ENCODE results near the gene AGPAT4. TPM values are rescaled to one million over a fixed set of nuclear protein-coding genes. Genes with fewer than 3 reads are reported as not detected.

AGPAT4 gene
- polyA plus RNA-seq, 3 donors = 6.4 to 15.8 (median 6.9) TPM

GRCh38 chr6:161210857-161211256 is 63.0 kb downstream of the AGPAT4 start:
- Histone ChIP-seq H3K4me1 (ENCODE audit: control insufficient read depth in 1 of 2, insufficient read depth in 2 of 2, low read length in 2 of 2) (no peaks in the 10 kb centered on the region), H3K9me3 (replicated peaks in 1 of 2; ENCODE audit: control insufficient read depth in 1 of 2, insufficient read depth in 1 of 2, low read length in 2 of 2) (peaks cover 5 to 21% of the 10 kb centered on the region in 2 donors), H3K79me2 (ENCODE audit: insufficient read depth, low read length) (no peaks in the 10 kb centered on the region), H3K27ac (ENCODE audit: low read depth in 1 of 2, low read length in 2 of 2) (no peak overlapping the region), H3K27me3 (ENCODE audit: control insufficient read depth in 2 of 2, insufficient read depth in 2 of 2, low read length in 2 of 2) (no peaks in the 10 kb centered on the region), H4K20me1 (ENCODE audit: insufficient read depth, low read length) (no peaks in the 10 kb centered on the region), H3K4me3 (replicated peaks in 1 of 3; ENCODE audit: low read depth in 2 of 3, low read length in 3 of 3) (no peak overlapping the region), H3K36me3 (replicated peaks in 1 of 2; ENCODE audit: control insufficient read depth in 1 of 2, insufficient read depth in 2 of 2, low read length in 2 of 2) (no peaks in the 10 kb centered on the region), H3K4me2 (replicated peaks; ENCODE audit: extremely low read depth, low read length, poor library complexity, severe bottlenecking) (no peak overlapping the region), H3K9ac (ENCODE audit: insufficient read depth, low read length, poor library complexity, severe bottlenecking) (no peak overlapping the region), H2AFZ (ENCODE audit: insufficient read depth, low read depth, low read length, poor library complexity, severe bottlenecking) (no peak overlapping the region)
- Mint-ChIP-seq H3K4me1 (no peaks in the 10 kb centered on the region), H3K27me3 (ENCODE audit: low read depth in 3 of 3) (no peaks in the 10 kb centered on the region), H3K4me3 (no peak overlapping the region), H3K36me3 (peaks cover 7 to 14% of the 10 kb centered on the region in 2 donors), H3K9me3 (peaks cover 9 to 29% (median 12%) of the 10 kb centered on the region in 7 donors), H3K27ac (no peak overlapping the region)
- intact Hi-C loops (cut with micrococcal nuclease) = no loop called here
- no peak for DNase-seq
- no CpG with 5 or more reads among the region's 2 CpGs for WGBS (ENCODE audit: insufficient coverage)
- TF ChIP-seq, protein P1, sequence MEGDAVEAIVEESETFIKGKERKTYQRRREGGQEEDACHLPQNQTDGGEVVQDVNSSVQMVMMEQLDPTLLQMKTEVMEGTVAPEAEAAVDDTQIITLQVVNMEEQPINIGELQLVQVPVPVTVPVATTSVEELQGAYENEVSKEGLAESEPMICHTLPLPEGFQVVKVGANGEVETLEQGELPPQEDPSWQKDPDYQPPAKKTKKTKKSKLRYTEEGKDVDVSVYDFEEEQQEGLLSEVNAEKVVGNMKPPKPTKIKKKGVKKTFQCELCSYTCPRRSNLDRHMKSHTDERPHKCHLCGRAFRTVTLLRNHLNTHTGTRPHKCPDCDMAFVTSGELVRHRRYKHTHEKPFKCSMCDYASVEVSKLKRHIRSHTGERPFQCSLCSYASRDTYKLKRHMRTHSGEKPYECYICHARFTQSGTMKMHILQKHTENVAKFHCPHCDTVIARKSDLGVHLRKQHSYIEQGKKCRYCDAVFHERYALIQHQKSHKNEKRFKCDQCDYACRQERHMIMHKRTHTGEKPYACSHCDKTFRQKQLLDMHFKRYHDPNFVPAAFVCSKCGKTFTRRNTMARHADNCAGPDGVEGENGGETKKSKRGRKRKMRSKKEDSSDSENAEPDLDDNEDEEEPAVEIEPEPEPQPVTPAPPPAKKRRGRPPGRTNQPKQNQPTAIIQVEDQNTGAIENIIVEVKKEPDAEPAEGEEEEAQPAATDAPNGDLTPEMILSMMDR (IDR thresholded peaks at IDR 0.05) = no peak

DNA sequence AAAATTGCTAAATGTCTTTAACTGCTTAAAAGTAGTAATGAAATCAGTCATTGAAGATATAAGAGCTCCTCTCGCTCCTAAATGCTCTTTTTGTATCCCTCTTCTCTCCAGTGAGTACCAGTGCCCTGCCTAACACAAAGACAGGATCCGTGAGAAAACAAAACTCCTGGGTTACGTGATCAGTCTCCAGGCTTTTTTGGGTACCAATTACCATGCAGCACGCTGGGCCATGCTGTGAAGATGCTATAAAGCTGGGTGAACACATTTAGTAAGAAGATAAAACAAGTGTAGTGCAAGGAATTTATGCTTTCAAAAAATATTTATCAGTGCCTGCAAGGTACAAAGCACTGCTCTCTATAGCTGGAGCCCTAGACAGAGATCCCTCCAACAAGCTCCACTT is 66.7 kb downstream of the AGPAT4 start:
- H3K4me1 Mint-ChIP-seq = peaks cover under 1% of the 10 kb centered on the region
- Histone ChIP-seq H3K27me3 (ENCODE audit: control insufficient read depth in 2 of 2, insufficient read depth in 2 of 2, low read length in 2 of 2) (no peaks in the 10 kb centered on the region), H3K4me2 (replicated peaks; ENCODE audit: extremely low read depth, low read length, poor library complexity, severe bottlenecking) (no peak overlapping the region), H3K27ac (ENCODE audit: low read depth in 1 of 2, low read length in 2 of 2) (no peak overlapping the region), H3K79me2 (ENCODE audit: insufficient read depth, low read length) (no peaks in the 10 kb centered on the region), H3K4me1 (ENCODE audit: control insufficient read depth in 1 of 2, insufficient read depth in 2 of 2, low read length in 2 of 2) (no peaks in the 10 kb centered on the region), H4K20me1 (ENCODE audit: insufficient read depth, low read length) (peaks cover 6% of the 10 kb centered on the region), H3K36me3 (replicated peaks in 1 of 2; ENCODE audit: control insufficient read depth in 1 of 2, insufficient read depth in 2 of 2, low read length in 2 of 2) (no peaks in the 10 kb centered on the region), H2AFZ (ENCODE audit: insufficient read depth, low read depth, low read length, poor library complexity, severe bottlenecking) (no peak overlapping the region), H3K9me3 (replicated peaks in 1 of 2; ENCODE audit: control insufficient read depth in 1 of 2, insufficient read depth in 1 of 2, low read length in 2 of 2) (peaks cover 2 to 6% of the 10 kb centered on the region in 2 donors), H3K9ac (ENCODE audit: insufficient read depth, low read length, poor library complexity, severe bottlenecking) (no peak overlapping the region), H3K4me3 (replicated peaks in 1 of 3; ENCODE audit: low read depth in 2 of 3, low read length in 3 of 3) (no peak overlapping the region)
- peaks cover under 1% of the 10 kb centered on the region in 2 donors for H3K36me3 Mint-ChIP-seq
- no peak for DNase-seq
- WGBS (ENCODE audit: insufficient coverage) = no CpG with 5 or more reads among the region's 4 CpGs
- H3K9me3 Mint-ChIP-seq = peaks cover 2 to 20% (median 5%) of the 10 kb centered on the region in 7 donors
- H3K27me3 Mint-ChIP-seq (ENCODE audit: low read depth in 3 of 3) = no peaks in the 10 kb centered on the region
- H3K4me3 Mint-ChIP-seq = no peak overlapping the region
- intact Hi-C loops (cut with micrococcal nuclease) = no loop called here
- peak overlapping the region in 1 of 7 donors; percentile 37 for H3K27ac Mint-ChIP-seq
- TF ChIP-seq, protein P1 (IDR thresholded peaks at IDR 0.05) = no peak
